NCI-H2196 treated with DMSO at 0.1 percent for 48 hours (cell line): Measurements from ENCODE around the gene KANSL3.
"Not testable (repeated sequence)": the region's sequence is repeated elsewhere in the genome, so short reads cannot be mapped to it uniquely, and the experiment has no call there.

Experiments
- DNase-seq: peaks from one replicate; lab custom pipeline; 2025; ENCODE audit not compliant: unreplicated experiment; lab: John Stamatoyannopoulos, UW

KANSL3 gene

DNA sequence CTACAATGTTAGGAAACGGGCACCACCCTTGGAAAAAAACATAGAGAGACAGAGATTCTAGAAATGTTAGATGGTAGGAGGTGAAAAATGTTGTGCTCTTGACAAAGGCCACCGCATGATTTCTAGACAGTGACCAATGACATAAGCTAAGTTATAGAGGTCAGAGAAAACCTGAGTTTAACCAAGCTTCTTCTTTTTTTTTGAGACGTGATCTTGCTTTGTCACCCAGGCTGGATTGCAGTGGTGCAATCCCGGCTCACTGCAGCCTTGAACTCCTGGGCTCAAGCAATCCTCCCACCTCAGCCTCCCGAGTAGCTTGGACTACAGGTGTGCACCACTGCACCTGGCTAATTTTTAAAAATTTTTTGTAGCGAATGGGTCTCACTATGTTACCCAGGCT is 17.4 kb upstream of the KANSL3 start:
- no peak for DNase-seq

DNA sequence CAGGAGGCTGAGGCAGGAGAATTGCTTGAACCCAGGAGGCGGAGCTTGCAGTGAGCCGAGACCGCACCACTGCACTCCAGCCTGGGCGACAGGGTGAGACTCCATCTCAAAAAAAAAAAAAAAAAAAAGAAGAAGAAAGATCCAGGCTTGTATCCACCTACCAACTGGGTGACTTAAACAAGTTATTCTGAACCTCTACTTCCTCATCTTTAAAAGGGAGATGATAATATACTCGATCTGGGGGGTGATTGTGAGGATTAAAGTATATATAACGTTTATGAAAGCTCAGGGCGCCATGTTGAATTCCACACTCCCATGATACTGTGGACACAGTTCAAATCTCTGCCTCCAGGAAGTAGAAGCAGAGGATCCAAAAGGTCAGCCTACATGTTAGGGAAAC is 16.7 kb upstream of the KANSL3 start:
- not testable (repeated sequence) for DNase-seq

- no peak for DNase-seq
Measured at GRCh38 chr2:96651793-96652192, 13.7 kb upstream of the KANSL3 start.

GRCh38 chr2:96649342-96649741 is 11.2 kb upstream of the KANSL3 start:
- DNase-seq, result no peak

GRCh38 chr2:96648306-96648930 is 10.3 kb upstream of the KANSL3 start:
- DNase-seq, result no peak

DNA sequence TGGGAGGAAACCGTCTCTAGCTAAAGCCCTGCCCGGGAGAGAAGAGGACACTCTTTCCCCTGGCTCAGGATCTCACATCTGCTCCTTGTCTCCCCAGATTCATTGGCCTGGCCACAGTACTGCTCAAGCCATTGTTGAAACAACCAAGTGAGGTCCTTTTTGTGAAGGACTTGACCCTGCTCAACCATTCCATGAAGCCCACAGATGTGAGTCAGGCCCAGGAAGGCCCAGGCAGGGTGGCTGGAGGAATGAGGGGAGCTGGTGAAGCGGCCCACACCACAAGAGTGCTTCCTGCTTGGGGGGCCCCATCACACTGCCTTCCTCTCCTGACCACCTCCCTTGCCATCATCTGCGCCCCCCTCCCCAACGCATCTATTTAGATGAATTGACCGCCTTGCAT is 9.6 kb upstream of the KANSL3 start:
- no peak for DNase-seq

DNA sequence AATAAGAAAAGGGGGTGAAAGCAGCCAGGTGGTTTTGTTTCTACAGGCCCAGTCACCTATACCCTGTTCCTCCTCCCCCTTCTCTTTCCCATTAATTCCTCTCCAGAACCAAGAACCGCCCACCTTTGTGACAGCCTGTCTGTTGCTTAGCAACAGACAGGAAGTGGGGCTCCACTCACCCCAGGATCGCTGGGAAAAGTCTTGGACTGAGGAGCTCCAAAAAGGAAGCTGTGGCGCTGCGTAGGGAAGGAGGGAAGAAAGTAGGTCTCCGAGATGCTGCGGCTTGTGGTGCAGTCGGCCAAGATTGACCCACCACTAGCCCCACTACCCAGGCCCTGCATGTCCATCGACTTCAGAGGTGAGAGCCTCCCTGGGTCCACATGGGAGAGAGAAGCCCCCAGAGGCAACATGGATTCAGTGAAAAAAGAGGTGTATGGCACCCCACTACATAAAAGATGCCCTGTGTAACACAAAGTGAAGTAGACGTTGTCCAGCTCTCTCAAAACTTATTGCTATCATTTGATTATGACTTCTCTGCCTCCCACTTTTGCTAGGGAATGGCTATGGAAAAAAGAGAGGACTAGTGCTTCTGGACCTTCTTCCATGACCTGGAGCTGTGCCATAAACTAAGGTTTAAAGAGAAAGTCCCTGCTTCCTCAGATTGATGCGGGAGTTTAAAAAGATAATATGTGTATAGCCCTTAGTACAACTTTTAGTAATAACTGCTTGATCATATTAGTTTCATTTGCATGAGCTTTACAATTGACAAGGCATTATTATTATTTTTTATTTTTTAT is 4.7 kb upstream of the KANSL3 start, which contains the start of gene FER1L5:
Gene FER1L5 (plus strand): TSS at position 201 of the 797 bp plus-strand sequence. CDS start 73 bp downstream, at position 274.
- DNase-seq, result no peak

DNA sequence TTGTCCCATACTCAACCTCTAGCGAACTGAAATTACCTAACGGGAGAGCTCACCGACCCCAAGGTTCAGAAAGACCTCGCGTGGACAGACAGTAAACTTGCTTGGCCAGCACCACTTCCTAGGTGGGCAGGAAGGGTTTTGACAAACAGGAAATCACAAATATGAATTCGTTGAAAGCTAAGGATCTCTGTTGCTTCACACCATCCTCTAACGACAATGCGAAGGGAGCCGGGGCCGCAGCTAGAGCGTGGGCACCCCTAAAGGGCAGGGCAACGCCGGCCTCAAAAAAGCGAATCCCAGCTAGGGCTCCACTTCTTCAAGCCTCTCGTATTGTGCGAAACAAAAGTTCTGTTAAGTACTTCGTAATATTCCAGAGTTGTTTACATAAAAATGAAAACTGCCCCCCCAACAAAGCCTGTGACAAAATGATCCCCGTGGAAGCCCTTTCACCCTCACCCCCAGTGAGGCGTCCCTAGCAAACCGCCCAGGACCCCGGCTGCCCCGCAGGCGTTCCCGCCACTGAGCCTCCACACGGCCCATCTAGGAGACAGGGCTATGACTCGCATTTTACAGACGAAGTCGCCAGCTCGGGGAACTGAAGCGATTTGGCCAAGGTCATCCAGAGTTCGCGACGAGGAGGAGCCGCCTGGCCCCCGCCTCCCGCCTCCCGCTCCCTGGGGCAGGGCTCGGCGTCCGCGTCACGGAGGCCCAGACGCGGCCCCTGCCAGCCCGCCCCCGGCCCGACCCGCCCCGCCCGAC is 548 bp downstream of the KANSL3 start:
- DNase-seq, result peak; percentile 46

- no peak for DNase-seq
Measured at GRCh38 chr2:96636551-96637171, 1.5 kb downstream of the KANSL3 start.

DNA sequence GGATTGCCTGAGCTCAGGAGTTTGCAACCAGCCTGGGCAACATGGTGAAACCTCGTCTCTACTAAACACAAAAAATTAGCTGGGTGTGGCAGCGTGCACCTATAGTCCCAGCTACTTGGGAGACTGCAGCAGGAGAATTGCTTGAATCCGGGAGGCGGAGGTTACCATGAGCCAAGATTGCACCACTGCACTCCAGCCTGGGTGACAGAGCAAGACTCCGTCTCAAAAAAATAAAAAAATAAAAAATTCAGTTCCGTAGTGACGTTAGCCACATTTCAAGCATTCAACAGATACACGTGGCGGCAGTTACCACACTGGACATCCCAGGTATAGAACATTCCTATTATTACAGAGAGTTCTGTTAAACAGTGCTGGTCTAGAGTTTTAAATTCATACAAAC is 4.5 kb downstream of the KANSL3 start:
- DNase-seq, result no peak

- no peak for DNase-seq
Measured at GRCh38 chr2:96631804-96632435, 6.2 kb downstream of the KANSL3 start.

DNA sequence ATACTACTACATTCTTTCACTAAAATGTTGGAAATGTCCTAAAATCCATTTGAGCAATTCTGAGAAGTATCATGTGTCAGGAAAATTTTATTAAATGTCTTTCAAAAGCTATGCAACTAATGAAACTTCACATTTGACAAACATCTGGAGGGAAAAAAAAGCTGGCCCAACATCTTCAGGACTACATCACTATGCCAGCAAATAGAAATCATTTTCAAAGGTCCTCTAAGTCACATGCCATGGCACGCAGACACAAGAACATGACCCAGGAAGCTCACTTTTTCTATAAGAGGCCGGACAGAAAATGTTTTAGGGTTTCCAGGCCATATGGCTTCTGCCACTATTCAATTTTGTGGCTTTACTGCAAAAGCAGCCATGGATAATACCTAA is 11.6 kb downstream of the KANSL3 start:
- DNase-seq, result no peak

DNA sequence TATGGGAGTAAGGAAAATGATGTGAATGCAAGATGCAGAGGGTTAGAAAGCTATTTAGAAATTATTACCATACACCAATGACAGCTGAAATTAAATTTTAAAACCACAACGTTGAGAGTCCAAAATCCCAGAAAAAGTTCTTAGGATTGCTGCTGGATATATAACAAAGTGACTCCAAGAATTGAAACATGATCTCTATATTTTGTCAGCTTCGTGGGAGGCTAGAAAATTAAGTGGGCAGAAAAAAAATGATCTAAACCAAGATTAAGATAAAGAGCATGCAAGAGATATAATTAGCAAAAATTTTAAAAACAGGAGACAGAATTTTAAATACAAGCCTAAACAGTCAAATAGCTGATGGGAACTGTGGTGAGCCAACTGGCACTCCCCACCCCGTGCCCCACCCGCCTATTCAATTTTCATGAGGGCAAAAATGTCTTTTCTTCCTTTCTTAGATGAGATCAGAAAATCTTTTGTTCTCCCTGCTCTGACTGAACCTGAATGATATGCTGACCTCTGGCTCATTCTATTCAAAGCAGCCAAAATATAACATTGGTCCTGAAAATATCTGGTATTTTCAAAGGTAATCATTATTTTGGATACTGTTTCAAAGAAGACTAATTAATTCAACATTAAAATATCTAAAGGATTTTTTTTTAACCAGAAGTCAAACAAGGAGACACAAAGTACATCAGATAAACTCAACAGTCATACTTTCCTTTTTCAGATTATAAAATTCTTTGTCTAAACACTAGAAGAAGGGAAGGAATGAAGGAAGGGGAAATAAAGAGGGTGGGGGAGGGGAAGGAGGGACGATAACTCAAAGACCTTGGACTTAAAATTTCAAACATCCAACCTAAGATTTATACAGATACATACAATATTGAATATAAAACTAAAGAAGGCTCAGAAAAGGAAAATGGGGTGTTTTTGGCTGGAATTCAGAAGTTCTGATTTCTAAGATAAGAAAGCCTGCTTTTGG is 12.2 kb downstream of the KANSL3 start:
- DNase-seq, result no peak

GRCh38 chr2:96623116-96623515 is 15.0 kb downstream of the KANSL3 start:
- DNase-seq, result no peak

DNA sequence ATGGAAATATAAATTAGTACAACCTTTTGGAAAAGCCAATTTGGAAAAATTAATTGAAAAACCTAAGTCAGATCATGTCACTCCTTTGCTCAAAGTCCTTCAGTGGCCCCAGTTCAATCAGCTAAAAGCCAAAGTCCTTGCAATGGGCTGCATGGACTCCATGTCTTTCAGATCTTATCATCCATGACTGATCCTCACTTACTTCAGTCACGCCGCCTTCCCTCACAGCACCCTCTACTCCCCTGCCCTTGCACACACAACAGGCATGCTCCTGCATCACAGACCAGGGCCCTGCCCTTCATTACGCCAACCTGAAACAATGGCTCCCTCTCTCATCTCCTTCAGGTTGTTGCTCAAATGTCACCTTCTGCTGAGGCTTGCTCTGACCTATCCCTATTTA is 15.6 kb downstream of the KANSL3 start:
- DNase-seq, result no peak

- no peak for DNase-seq
Measured at GRCh38 chr2:96618596-96619283, 19.4 kb downstream of the KANSL3 start.

DNA sequence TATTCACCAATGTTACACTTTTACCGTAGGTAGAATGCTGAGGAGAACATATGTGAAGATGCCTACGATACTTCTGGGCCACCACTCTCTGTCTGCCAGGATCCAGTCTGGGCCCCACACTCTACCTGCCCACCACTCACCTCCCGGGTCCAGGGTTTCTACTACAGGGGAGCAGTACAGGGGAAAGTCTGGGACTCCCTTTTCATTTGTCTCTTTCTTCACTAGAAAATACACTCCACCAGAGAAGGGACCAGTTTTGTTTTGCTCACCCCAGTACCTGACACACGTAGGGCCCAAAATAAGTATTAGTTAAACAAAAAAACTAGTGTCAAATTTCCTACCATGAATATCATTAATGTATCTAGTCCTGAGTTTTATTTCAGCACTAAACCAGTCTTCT is 21.1 kb downstream of the KANSL3 start:
- no peak for DNase-seq

- DNase-seq, result no peak
Measured at GRCh38 chr2:96616535-96616934, 21.6 kb downstream of the KANSL3 start.

DNA sequence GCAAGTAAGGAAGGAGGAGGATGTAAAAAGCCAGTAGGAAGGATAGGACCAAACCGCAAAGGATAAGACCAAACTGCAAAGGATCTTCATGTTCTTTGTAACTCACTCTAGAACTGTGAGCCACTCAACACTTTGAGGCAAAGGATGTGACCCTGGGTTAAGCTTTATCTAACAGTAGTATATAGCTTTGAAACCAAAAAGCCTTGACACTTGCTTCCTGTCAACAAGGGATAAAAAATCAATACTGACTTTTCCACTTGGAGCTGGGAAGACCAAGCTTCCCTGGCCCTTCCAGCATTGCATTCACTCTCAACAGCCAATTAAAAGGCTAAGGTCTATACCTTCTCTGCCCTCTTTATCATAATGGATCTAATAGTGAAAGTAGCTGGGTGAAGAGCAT is 22.0 kb downstream of the KANSL3 start:
- no peak for DNase-seq
